Measurements from ENCODE around the gene TCTA. TPM values are rescaled to one million over a fixed set of nuclear protein-coding genes. Genes with fewer than 3 reads are reported as not detected.

Gene TCTA
- total RNA-seq, 1 donor from 2014 or later: 16.7 TPM

DNA sequence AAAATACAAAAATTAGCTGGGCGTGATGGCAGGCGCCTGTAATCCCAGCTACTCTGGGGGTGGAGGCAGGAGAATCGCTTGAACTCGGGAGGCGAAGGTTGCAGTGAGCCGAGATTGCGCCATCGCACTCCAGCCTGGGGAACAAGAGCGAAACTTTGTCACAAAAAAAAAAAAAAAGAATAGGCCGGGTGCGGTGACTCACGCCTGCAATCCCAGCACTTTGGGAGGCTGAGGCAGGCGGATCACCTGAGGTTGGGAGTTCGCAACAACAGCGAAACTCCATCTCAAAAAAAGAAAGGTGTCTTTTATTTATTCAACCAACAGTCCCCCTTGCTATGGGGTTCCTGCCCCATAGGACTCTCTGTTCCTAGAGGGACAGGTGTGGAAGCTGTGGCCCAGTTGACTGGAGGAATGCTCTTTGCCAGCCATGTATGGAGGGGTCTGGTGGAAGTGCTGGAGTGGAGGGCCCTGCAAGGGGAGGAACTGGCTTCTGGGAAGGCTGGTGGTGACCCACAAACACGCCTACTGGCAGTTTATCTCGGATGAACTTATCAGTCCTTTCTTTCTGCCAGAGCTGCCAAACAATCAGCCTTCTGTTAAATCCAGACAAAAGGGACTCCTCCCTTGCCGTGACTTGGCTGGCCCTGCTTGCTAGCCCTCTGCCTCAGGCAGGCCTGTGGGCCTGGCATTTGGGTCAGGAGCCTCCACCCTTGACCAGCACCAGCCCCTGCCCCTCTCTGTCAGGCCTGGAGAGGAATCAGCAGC, 53.2 kb downstream of the TCTA start:
- intact Hi-C loops (cut with DNase I): no loop called here
- Histone ChIP-seq H3K27ac (no peak overlapping the region), H3K27me3 (no peaks in the 10 kb centered on the region), H3K4me1 (peaks cover 33% of the 10 kb centered on the region), H3K36me3 (no peaks in the 10 kb centered on the region), H3K9me3 (no peaks in the 10 kb centered on the region), H3K4me3 (no peak overlapping the region)
- TF ChIP-seq POLR2AphosphoS5 (IDR thresholded peaks at IDR 0.05; ENCODE audit: insufficient read depth in 1 of 2, low read depth in 1 of 2): no peak
- no peak for TF ChIP-seq POLR2A (IDR thresholded peaks at IDR 0.05)
- TF ChIP-seq, protein P1, sequence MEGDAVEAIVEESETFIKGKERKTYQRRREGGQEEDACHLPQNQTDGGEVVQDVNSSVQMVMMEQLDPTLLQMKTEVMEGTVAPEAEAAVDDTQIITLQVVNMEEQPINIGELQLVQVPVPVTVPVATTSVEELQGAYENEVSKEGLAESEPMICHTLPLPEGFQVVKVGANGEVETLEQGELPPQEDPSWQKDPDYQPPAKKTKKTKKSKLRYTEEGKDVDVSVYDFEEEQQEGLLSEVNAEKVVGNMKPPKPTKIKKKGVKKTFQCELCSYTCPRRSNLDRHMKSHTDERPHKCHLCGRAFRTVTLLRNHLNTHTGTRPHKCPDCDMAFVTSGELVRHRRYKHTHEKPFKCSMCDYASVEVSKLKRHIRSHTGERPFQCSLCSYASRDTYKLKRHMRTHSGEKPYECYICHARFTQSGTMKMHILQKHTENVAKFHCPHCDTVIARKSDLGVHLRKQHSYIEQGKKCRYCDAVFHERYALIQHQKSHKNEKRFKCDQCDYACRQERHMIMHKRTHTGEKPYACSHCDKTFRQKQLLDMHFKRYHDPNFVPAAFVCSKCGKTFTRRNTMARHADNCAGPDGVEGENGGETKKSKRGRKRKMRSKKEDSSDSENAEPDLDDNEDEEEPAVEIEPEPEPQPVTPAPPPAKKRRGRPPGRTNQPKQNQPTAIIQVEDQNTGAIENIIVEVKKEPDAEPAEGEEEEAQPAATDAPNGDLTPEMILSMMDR (IDR thresholded peaks at IDR 0.05): no peak
- DNase-seq (ENCODE audit: extremely low spot score in 2 of 2): no peak

Other genes with a start within 250 kb of the TCTA start
- gene CCDC71, start 246.1 kb upstream of the TCTA start, total RNA-seq: 30.4 TPM
- 43.7 TPM for gene KLHDC8B, start 240.8 kb upstream of the TCTA start, total RNA-seq
- 17.9 TPM for gene C3orf62, start 135.2 kb upstream of the TCTA start, total RNA-seq
- gene USP4, start 72.4 kb upstream of the TCTA start, total RNA-seq: 45.2 TPM
- gene GPX1, start 54.1 kb upstream of the TCTA start, total RNA-seq: 326 TPM
- 377 TPM for gene RHOA, start 447 bp upstream of the TCTA start, total RNA-seq
- 6.1 TPM for gene AMT, start 10.1 kb downstream of the TCTA start, total RNA-seq
- 5.9 TPM for gene NICN1, start 16.9 kb downstream of the TCTA start, total RNA-seq
- gene DAG1, start 57.8 kb downstream of the TCTA start, total RNA-seq: 46.7 TPM
- gene BSN, start 142.1 kb downstream of the TCTA start, total RNA-seq: 0.74 TPM